Ectodermal cell (in vitro differentiated cells): ENCODE data around the gene RPL5. TPM values are rescaled to one million over a fixed set of nuclear protein-coding genes. Genes with fewer than 3 reads are reported as not detected.
A peak's percentile ranks its signal among the peaks of the same experiment; 100 is the strongest.
"Not testable (repeated sequence)": the region's sequence is repeated elsewhere in the genome, so short reads cannot be mapped to it uniquely, and the experiment has no call there.

Experiments
- H3K27ac ChIP-seq: 2 replicates; pipeline ENCODE4 v1.7.0; 2013; ENCODE audit warnings: mild to moderate bottlenecking, low read depth, low read length; ENCODE audit not compliant: insufficient read depth, poor library complexity, severe bottlenecking
- H3K27me3 ChIP-seq: 2 replicates; pipeline ENCODE4 v1.7.0; 2013; ENCODE audit warnings: mild to moderate bottlenecking, low read length; ENCODE audit not compliant: insufficient read depth, control insufficient read depth, poor library complexity, severe bottlenecking
- H3K36me3 ChIP-seq: one replicate; pipeline ENCODE4 v1.7.0; 2013; ENCODE audit warnings: low read length; ENCODE audit not compliant: control insufficient read depth, insufficient read depth
- H3K4me1 ChIP-seq: one replicate; pipeline ENCODE4 v1.7.0; 2013; ENCODE audit warnings: low read length; ENCODE audit not compliant: control insufficient read depth, insufficient read depth
- H3K4me3 ChIP-seq: 2 replicates; pipeline ENCODE4 v1.7.0; 2013; ENCODE audit warnings: low read depth, low read length, control low read depth; ENCODE audit not compliant: insufficient read depth
- H3K9me3 ChIP-seq: 2 replicates; pipeline ENCODE4 v1.7.0; 2013; ENCODE audit warnings: mild to moderate bottlenecking, low read length, moderate library complexity; ENCODE audit not compliant: control insufficient read depth
- WGBS, 2 experiments: methylation state at CpG; one replicate each; pipeline ENCODE4 v1.1.7; 2013; ENCODE audit warnings: missing lambda C conversion rate in 2 of 2; 5-methylcytosine and 5-hydroxymethylcytosine counted together
- polyA plus RNA-seq, 4 experiments: library from polyadenylated mRNA; stranded (reverse); fragments of 50-300 nt; gene quantifications; one replicate each; pipeline ENCODE4 v1.2.3, GENCODE V29; 2013

RPL5 gene
- polyA plus RNA-seq (2013, experiment 1 of 4) = 2,624 TPM
- polyA plus RNA-seq (2013, experiment 2 of 4) = 2,789 TPM
- polyA plus RNA-seq (2013, experiment 3 of 4) = 3,044 TPM
- polyA plus RNA-seq (2013, experiment 4 of 4) = 3,506 TPM

DNA sequence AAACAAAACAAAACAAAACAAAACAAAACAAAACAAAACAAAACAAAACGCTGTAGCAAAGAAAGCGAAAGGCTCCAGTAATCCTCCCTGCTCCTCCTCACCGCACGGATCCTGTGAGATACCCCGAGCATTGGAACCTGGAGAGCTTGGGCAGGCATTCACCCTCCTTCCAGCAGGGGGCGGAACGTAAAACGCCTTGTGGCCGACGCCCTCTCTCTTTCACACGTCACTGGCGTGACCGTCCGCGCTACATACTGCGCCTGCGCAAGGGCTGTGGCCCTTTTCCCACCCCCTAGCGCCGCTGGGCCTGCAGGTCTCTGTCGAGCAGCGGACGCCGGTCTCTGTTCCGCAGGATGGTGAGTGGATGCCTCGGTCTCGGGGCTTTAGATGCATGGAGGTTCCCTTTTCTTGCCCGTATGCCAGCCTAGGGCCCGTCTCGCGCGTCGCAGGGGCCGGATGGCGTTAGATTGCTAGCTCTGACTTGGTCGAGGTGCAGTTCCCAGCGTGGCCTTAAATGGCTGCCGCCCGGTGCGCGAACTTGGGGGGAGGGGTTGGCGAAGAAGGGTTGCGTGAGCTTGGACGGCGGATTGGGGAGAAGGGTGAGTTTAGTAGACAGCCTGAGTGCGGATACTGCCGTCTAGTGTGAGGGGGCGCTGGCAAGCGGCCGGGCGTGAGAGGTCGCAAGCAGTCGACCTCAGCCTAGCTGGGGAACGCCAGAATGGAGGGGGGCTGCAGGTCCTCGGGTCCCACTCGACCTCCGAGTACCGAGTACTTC is at the start of gene RPL5:
Gene RPL5, plus strand, starts transcription at position 279 of the 775 bp plus-strand sequence. Its CDS starts 75 bp downstream, at position 354.
- peak within 1 kb of the TSS; percentile 88 for H3K4me3 ChIP-seq
- peak within 1 kb of the TSS; percentile 88 for H3K27ac ChIP-seq
- no peaks in the 10 kb centered on the region for H3K27me3 ChIP-seq
- H3K4me1 ChIP-seq = no peaks in the 10 kb centered on the region
- no peaks in the 10 kb centered on the region for H3K9me3 ChIP-seq
- WGBS, 2 experiments = 1% methylated on average over 57 of the region's 57 CpGs
- peaks cover 18% of the 10 kb centered on the region for H3K36me3 ChIP-seq

DNA sequence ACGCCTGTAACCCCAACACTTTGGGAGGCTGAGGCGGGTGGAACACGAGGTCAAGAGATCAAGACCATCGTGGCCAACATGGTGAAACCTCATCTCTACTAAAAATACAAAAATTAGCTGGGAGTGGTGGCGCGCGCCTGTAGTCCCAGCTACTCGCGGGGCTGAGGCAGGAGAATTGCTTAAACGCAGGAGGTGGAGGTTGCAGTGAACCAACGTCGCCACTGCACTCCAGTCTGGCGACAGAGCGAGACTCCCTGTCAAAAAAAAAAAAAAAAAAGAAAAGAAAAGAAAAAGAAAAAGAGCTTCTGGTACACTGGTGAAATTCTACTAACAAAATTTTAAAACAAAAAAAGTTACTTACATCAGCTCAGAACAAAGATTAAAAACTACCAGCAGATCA is 48.3 kb upstream of the RPL5 start:
- H3K36me3 ChIP-seq, H3K4me1 ChIP-seq, H3K9me3 ChIP-seq, H3K27me3 ChIP-seq, H3K27ac ChIP-seq: not testable (repeated sequence)
- peak overlapping the region; percentile 77 for H3K4me3 ChIP-seq
- 79 to 82% methylated on average over 14 of the region's 14 CpGs for WGBS, 2 experiments

DNA sequence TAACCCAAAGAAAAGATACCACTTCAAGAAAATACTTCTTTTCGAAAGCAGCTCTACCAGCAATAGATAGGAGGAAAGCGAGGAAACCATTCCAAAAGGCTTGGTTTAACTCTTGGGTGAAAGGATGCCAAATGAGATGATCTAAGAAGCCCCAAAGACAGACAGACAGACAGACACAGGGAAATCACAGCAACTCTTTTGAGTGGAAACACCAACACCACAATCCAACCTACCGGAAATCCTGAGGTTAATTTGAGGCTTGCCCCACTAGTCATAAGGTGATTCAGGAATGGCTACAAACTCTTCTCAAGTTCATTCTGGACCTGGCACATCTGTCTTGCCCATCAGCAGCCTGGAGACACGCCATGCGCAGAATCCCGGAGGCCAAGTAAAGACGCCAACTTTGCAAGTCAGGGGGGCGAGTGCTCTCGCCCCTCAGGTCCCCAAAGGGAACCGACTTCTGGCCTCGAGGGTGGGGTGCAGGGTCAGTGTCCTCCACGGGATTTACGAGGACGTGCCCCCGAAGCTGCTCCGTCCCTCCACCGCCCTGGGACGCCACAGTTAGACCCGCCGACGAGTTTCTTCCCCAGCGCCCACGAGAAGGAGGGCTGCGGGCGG is 47.7 kb upstream of the RPL5 start:
- 5 to 7% methylated on average over 24 to 25 of the region's 25 CpGs for WGBS, 2 experiments
- H3K4me1 ChIP-seq = no peaks in the 10 kb centered on the region
- H3K27me3 ChIP-seq = peaks cover 3% of the 10 kb centered on the region
- no peaks in the 10 kb centered on the region for H3K36me3 ChIP-seq
- peak overlapping the region; percentile 77 for H3K4me3 ChIP-seq
- H3K9me3 ChIP-seq = no peaks in the 10 kb centered on the region
- peak overlapping the region; percentile 85 for H3K27ac ChIP-seq

DNA sequence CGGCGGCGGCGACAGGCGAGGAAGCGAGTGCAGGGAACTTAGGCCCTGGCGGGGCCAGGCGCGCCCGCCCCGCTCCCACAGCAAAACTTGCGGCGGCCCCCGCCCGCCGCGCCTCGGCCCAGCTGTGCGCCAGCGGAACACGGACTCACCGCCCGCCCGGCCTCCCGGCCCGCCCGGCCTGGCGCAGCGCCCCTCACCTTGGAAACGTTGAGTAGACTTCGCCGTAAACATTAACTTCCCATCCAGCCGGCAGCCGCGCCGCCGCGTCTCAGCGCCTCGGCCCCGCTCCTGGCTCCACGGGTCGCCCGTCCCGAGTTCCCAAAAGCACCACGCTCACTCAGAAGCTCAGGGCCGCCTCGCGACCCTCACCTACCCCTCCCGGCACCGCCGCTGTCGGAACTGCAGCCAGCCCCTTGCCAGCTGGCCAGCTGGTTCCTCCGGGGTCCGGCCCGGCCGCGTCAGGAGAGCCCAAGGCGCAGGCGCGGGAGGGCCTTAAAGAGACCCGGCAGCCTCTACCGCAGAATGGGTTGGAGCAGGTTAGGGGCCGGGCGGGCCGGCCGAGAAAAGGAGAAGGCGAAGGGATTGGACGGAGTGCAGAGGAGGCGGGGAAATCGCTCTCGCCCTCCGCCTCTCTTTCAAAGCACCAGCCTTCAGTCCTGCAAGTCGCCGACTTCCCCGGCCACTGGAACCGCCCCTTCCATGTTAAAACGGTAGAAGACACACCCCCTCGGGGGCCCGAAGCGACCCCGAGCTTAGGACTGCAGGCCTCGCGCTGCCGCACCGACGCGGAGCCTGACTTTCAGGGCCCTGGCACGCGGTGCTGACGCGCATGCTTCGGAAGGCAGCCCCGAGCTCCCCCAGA is 47.0 kb upstream of the RPL5 start, which contains the start of gene EVI5:
Gene EVI5, minus strand, starts transcription at position 470 of the 862 bp plus-strand sequence. CDS start 48,562 bp downstream, outside the sequence.
- Histone ChIP-seq H3K4me3 (peak within 1 kb of the TSS; percentile 77), H3K9me3 (no peaks in the 10 kb centered on the region), H3K27ac (peak within 1 kb of the TSS; percentile 85), H3K27me3 (peaks cover 3% of the 10 kb centered on the region), H3K4me1 (no peaks in the 10 kb centered on the region), H3K36me3 (no peaks in the 10 kb centered on the region)
- 0% methylated on average over 94 of the region's 94 CpGs for WGBS, 2 experiments

DNA sequence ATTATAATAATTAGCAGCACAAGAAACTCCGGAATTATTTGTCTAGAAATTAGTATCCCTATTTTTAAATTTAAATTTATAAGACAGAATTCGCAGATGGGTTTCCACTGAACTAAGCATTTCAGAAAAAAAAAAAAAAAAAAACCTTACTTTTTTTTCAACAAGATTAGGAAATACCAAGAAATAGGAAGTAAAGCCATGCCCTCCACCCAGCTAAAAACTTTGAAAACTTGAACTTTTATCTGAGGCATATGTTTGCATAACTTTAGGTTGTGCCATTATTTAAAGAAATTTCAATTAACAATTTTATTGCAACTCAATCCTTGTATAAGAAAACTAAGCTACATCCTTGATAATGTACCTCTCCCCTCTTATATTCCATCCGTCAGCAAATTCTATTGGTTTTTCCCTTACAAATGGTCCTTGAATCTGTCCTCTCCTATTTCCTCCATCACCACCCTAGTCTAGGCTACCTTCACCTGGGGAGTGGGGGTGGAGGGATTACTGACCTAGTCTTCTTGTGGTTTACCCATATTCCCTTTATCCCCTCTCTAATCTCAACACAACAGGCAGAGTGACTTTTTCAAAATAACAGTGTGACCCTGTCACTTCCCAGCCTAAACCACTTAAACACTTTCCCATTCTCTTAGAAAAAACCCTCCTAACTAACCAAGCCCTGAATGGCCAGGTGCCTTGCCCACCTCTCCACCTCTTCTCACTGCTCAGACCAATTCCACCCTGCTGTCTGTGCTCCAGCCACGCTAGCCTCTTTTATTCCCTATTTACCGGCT is 45.5 kb upstream of the RPL5 start:
- WGBS, 2 experiments = 82 to 83% methylated on average over 4 of the region's 5 CpGs
- no peaks in the 10 kb centered on the region for H3K4me1 ChIP-seq
- no peaks in the 10 kb centered on the region for H3K36me3 ChIP-seq
- peaks cover 3% of the 10 kb centered on the region for H3K27me3 ChIP-seq
- H3K9me3 ChIP-seq = no peaks in the 10 kb centered on the region
- no peak overlapping the region for H3K27ac ChIP-seq
- no peak overlapping the region for H3K4me3 ChIP-seq

DNA sequence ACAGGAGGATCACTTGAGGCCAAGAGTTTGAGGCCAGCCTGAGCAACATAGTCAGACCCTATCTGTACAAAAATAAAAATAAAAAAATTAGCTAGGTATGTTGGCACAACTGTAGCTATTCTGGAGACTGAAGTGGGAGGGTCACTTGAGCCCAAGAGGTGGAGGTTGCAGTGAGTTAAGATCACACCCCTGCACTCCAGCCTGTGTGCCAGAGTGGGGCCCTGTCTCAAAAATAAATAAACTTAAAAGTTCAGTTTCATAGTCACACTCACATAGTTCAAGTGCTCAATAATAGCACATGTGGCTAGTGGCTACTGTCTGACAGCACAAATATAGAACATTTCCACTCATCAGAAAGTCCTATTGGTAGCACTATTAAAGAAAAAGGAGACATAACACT is 41.8 kb upstream of the RPL5 start:
- H3K9me3 ChIP-seq = no peaks in the 10 kb centered on the region
- peaks cover 3% of the 10 kb centered on the region for H3K27me3 ChIP-seq

DNA sequence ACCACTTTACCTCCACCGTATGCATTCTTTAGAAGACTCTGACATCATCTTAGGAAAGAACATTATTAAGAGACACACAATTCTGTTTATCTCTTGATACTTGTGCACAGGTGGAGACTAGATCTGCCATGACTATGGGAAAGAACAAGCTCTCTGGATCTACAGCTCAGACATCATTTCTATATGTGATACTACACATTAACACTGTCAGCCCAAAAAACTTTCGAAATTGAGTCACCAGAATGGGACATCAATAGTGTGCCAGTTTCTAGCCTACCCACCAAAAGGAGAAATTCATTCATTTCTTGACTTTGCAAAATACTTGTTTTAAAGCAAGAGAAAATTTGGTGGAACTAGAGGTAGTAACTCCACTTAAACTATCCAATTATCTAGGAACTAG is 41.0 kb upstream of the RPL5 start:
- peaks cover 5% of the 10 kb centered on the region for H3K4me1 ChIP-seq
- no peaks in the 10 kb centered on the region for H3K27me3 ChIP-seq
- H3K36me3 ChIP-seq = no peaks in the 10 kb centered on the region
- H3K9me3 ChIP-seq = no peaks in the 10 kb centered on the region
- WGBS, 2 experiments = 97 to 100% methylated on average over 2 of the region's 2 CpGs
- no peak overlapping the region for H3K4me3 ChIP-seq
- no peak overlapping the region for H3K27ac ChIP-seq

More for the DNA sequence above, 41.8 kb upstream of the RPL5 start:
- H3K27ac ChIP-seq = no peak overlapping the region
- H3K36me3 ChIP-seq = no peaks in the 10 kb centered on the region
- peaks cover 5% of the 10 kb centered on the region for H3K4me1 ChIP-seq
- no peak overlapping the region for H3K4me3 ChIP-seq

DNA sequence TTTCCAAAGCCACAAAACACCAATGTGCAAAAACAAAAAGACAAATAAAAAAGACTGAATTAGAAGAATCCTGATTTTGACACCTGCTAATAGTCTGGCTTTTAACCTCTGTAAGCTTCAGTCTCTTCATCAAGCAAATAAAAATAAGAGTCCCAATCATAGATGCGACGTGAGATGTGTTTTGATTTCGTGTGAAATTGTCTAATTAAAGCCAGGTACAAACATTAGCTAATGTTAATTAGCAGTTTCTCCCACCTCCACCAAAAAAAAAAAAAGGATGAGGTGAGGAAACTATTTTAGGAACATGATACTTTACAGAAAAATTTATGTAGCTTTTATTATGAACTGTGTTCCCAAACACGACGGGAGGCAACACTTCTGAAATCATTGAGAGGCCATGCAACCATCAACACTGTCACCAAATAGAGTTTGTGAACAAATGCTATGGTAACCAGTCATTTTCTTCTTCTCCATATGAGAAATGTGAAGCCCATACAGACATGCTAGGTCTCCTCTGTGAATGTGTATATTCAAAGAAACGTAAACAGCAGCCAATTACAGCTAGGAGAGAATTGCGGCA is 40.3 kb upstream of the RPL5 start:
- Histone ChIP-seq H3K4me1 (peaks cover 5% of the 10 kb centered on the region), H3K27ac (no peak overlapping the region), H3K9me3 (no peaks in the 10 kb centered on the region), H3K4me3 (no peak overlapping the region), H3K27me3 (no peaks in the 10 kb centered on the region), H3K36me3 (no peaks in the 10 kb centered on the region)
- WGBS, 2 experiments = 46 to 62% methylated on average over 4 to 7 of the region's 7 CpGs

DNA sequence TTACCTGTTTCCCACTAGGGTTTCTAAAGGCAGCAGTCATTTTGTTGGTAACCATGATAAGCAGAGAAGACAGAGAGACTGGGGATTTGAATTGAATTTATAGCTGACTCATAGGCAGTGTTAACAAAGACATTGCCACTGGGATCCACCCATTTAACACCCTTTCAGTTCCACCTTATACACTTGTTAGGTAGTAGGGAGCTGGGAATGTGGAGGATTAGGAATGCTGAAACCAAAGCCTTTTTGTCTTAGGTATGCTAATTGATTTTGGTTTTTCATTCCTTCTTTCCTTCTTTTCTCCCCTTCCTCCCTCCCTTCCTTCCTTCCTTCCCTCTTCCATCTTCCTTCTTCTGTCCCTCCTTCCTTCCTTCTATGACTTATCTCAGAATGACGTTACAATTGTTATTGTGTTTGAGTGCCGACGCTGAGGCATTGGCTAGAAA is 39.5 kb upstream of the RPL5 start:
- no peak overlapping the region for H3K27ac ChIP-seq
- peaks cover 5% of the 10 kb centered on the region for H3K4me1 ChIP-seq
- no peaks in the 10 kb centered on the region for H3K27me3 ChIP-seq
- H3K4me3 ChIP-seq = no peak overlapping the region
- no peaks in the 10 kb centered on the region for H3K9me3 ChIP-seq
- no peaks in the 10 kb centered on the region for H3K36me3 ChIP-seq
- no CpG with 5 or more reads among the region's 3 CpGs for WGBS, 2 experiments
